K562 (cell line): ENCODE measurements around the gene PGP. TPM values are rescaled to one million over a fixed set of nuclear protein-coding genes. Genes with fewer than 3 reads are reported as not detected.

Experiments
- BRF2 ChIP-seq: IDR thresholded peaks from 3 replicates; pipeline ENCODE4 v1.6.1; 2011; ENCODE audit warnings: borderline replicate concordance, mild to moderate bottlenecking; ENCODE audit not compliant: insufficient read length, insufficient read depth
- E2F6 ChIP-seq, 2 experiments: IDR thresholded peaks; 2 replicates each; pipeline ENCODE4 v1.6.1; 2011; ENCODE audit warnings: borderline replicate concordance in 1 of 2, control low read depth in 1 of 2, low read depth in 1 of 2, low read length in 1 of 2, mild to moderate bottlenecking in 1 of 2, mixed read lengths in 1 of 2, moderate library complexity in 1 of 2; ENCODE audit not compliant: insufficient read depth in 1 of 2, insufficient read length in 1 of 2, poor library complexity in 1 of 2, severe bottlenecking in 1 of 2; ENCODE audit errors: extremely low read depth in 1 of 2
- ESRRA ChIP-seq: fragments of 450-650 bp; IDR thresholded peaks from 2 replicates; pipeline ENCODE4 v1.6.1; 2014; ENCODE audit warnings: low read depth, mild to moderate bottlenecking, moderate library complexity, borderline replicate concordance
- POLR2A ChIP-seq: fragments of 450-650 bp; conservative IDR thresholded peaks from 2 replicates; pipeline ENCODE4 v1.6.1; 2016
- RBFOX2 ChIP-seq: fragments of 200-400 bp; formaldehyde crosslinking; IDR thresholded peaks from 2 replicates; pipeline ENCODE4 v1.6.1; 2017; ENCODE audit warnings: low read depth, mild to moderate bottlenecking, low read length, moderate library complexity
- RCOR1 ChIP-seq, 2 experiments: IDR thresholded peaks; 2 replicates each; pipeline ENCODE4 v1.6.1; 2012; ENCODE audit warnings: low read depth in 2 of 2, low read length in 2 of 2, borderline replicate concordance in 1 of 2, improper control_type of control experiment in 1 of 2
- TARDBP ChIP-seq: fragments of 450-650 bp; IDR thresholded peaks from 2 replicates; pipeline ENCODE4 v1.6.1; 2016
- polyA plus RNA-seq, 8 experiments: library from polyadenylated mRNA; depleted of rRNA in 4 of 8; stranded (reverse) in 5 of 8; unstranded in 3 of 8; fragments of >200 nt; fragmentation: Nextera tagmentation in 2 of 8; fragmentation: Illumina TruSeq in 1 of 8; extraction: Ambion mirVana in 2 of 8; extraction: Trizol in 1 of 8; gene quantifications; 2 replicates each; pipeline versions ENCODE4 v1.2.1 to v1.2.3, GENCODE V29; 2011 to 2014; ENCODE audit warnings: inconsistent platforms in 1 of 8, missing spikeins in 1 of 8
- total RNA-seq, 7 experiments: library from RNA; depleted of rRNA in 6 of 7; stranded (reverse); fragments of >200 nt in 6 of 7; fragmentation: Illumina TruSeq in 2 of 7; extraction: Trizol in 2 of 7; gene quantifications; 2 replicates each; pipeline versions ENCODE4 v1.2.1 to v1.2.3, GENCODE V29; 2011 to 2021; ENCODE audit warnings: low replicate concordance in 1 of 7

The PGP gene
- total and polyA plus RNA-seq, 9 of the 15 experiments (the other 6 are each of a cell fraction or from before 2014, with no cell fraction given) = 1.1 to 57.6 (median 19.6) TPM

GRCh38 chr16:2238150-2238837 lies 23.7 kb upstream of the PGP start (continued):
- TF ChIP-seq BRF2 = no peak
- peak; percentile 53 for TF ChIP-seq POLR2A
- no peak for TF ChIP-seq RCOR1 (IDR thresholded peaks at IDR 0.05; ENCODE audit: borderline replicate concordance in 1 of 2, low read depth in 2 of 2, low read length in 2 of 2)
- no peak for TF ChIP-seq TARDBP
- peak; percentile 44 for TF ChIP-seq RBFOX2
- TF ChIP-seq ESRRA = no peak
- TF ChIP-seq E2F6 (IDR thresholded peaks at IDR 0.05; ENCODE audit: borderline replicate concordance in 1 of 2, extremely low read depth in 1 of 2, insufficient read depth in 1 of 2, insufficient read length in 1 of 2, low read depth in 1 of 2, low read length in 1 of 2, poor library complexity in 1 of 2, severe bottlenecking in 1 of 2) = no peak
- TF ChIP-seq, all 486 proteins: peak for 10
